K562 (cell line): ENCODE results near the gene BCAN. TPM values are rescaled to one million over a fixed set of nuclear protein-coding genes. Genes with fewer than 3 reads are reported as not detected.
A peak's percentile ranks its signal among the peaks of the same experiment; 100 is the strongest.

Experiments used
- CLOCK ChIP-seq: fragments of 250-450 bp; sonication (Bioruptor Pico); IDR thresholded peaks from 2 replicates; pipeline ENCODE4 v1.4.0; 2020; ENCODE audit warnings: mild to moderate bottlenecking, moderate library complexity, borderline replicate concordance
- ESRRB ChIP-seq: fragments of 250-450 bp; sonication (Bioruptor Pico); IDR thresholded peaks from 2 replicates; pipeline ENCODE4 v1.5.0; 2020; ENCODE audit warnings: mild to moderate bottlenecking, moderate library complexity, borderline replicate concordance
- ETV5 ChIP-seq: sonication (generic); formaldehyde crosslinking; IDR thresholded peaks from 2 replicates; pipeline ENCODE4 v1.4.0; 2020; ENCODE audit warnings: low read depth, mild to moderate bottlenecking, missing genetic modification reagents
- FIP1L1 ChIP-seq: fragments of 200-400 bp; formaldehyde crosslinking; IDR thresholded peaks from 2 replicates; pipeline ENCODE4 v1.6.1; 2018; ENCODE audit warnings: mild to moderate bottlenecking, low read depth, low read length; ENCODE audit not compliant: poor library complexity, severe bottlenecking
- KHSRP ChIP-seq: fragments of 450-650 bp; IDR thresholded peaks from 2 replicates; pipeline ENCODE4 v1.6.1; 2017
- PPARD ChIP-seq: fragments of 250-450 bp; sonication (Bioruptor Pico); IDR thresholded peaks from 2 replicates; pipeline ENCODE4 v1.8.0; 2022; ENCODE audit warnings: inconsistent platforms, mild to moderate bottlenecking, moderate library complexity
- RNF219 ChIP-seq: fragments of 250-450 bp; sonication (Bioruptor Pico); IDR thresholded peaks from 2 replicates; pipeline ENCODE4 v1.5.0; 2022; ENCODE audit warnings: mild to moderate bottlenecking
- TCF15 ChIP-seq: fragments of 250-450 bp; sonication (Bioruptor Pico); IDR thresholded peaks from 2 replicates; pipeline ENCODE4 v1.8.0; 2022; ENCODE audit warnings: moderate library complexity, mild to moderate bottlenecking, inconsistent platforms
- ZBTB33 ChIP-seq: sonication (generic); formaldehyde crosslinking; IDR thresholded peaks from 2 replicates; pipeline ENCODE4 v1.8.1; 2023; ENCODE audit warnings: mild to moderate bottlenecking, missing genetic modification reagents
- ZNF507 ChIP-seq: conservative IDR thresholded peaks from 2 replicates; pipeline ENCODE4 v1.6.1; 2017; ENCODE audit warnings: missing genetic modification characterization, missing compliant biosample characterization
- ZNF592 ChIP-seq: fragments of 450-650 bp; IDR thresholded peaks from 2 replicates; pipeline ENCODE4 v1.6.1; 2017; ENCODE audit warnings: antibody characterized with exemption, mild to moderate bottlenecking
- polyA plus RNA-seq, 8 experiments: library from polyadenylated mRNA; depleted of rRNA in 4 of 8; stranded (reverse) in 5 of 8; unstranded in 3 of 8; fragments of >200 nt; fragmentation: Nextera tagmentation in 2 of 8; fragmentation: Illumina TruSeq in 1 of 8; extraction: Ambion mirVana in 2 of 8; extraction: Trizol in 1 of 8; gene quantifications; 2 replicates each; pipeline versions ENCODE4 v1.2.1 to v1.2.3, GENCODE V29; 2011 to 2014; ENCODE audit warnings: inconsistent platforms in 1 of 8, missing spikeins in 1 of 8
- total RNA-seq, 7 experiments: library from RNA; depleted of rRNA in 6 of 7; stranded (reverse); fragments of >200 nt in 6 of 7; fragmentation: Illumina TruSeq in 2 of 7; extraction: Trizol in 2 of 7; gene quantifications; 2 replicates each; pipeline versions ENCODE4 v1.2.1 to v1.2.3, GENCODE V29; 2011 to 2021; ENCODE audit warnings: low replicate concordance in 1 of 7
- TF ChIP-seq, protein P1 (sequence below), 2 experiments: IDR thresholded peaks; 2 replicates each; pipeline ENCODE4 v1.6.1; 2011; ENCODE audit warnings: borderline replicate concordance in 1 of 2, control low read depth in 1 of 2, low read depth in 1 of 2, low read length in 1 of 2, mild to moderate bottlenecking in 1 of 2, mixed read lengths in 1 of 2, moderate library complexity in 1 of 2; ENCODE audit not compliant: insufficient read depth in 1 of 2, insufficient read length in 1 of 2, poor library complexity in 1 of 2, severe bottlenecking in 1 of 2; ENCODE audit errors: extremely low read depth in 1 of 2

Gene BCAN
- total and polyA plus RNA-seq, 9 of the 15 experiments (the other 6 are each of a cell fraction or from before 2014, with no cell fraction given), result 0.04 to 0.33 (median 0.14) TPM; not detected in 5

DNA sequence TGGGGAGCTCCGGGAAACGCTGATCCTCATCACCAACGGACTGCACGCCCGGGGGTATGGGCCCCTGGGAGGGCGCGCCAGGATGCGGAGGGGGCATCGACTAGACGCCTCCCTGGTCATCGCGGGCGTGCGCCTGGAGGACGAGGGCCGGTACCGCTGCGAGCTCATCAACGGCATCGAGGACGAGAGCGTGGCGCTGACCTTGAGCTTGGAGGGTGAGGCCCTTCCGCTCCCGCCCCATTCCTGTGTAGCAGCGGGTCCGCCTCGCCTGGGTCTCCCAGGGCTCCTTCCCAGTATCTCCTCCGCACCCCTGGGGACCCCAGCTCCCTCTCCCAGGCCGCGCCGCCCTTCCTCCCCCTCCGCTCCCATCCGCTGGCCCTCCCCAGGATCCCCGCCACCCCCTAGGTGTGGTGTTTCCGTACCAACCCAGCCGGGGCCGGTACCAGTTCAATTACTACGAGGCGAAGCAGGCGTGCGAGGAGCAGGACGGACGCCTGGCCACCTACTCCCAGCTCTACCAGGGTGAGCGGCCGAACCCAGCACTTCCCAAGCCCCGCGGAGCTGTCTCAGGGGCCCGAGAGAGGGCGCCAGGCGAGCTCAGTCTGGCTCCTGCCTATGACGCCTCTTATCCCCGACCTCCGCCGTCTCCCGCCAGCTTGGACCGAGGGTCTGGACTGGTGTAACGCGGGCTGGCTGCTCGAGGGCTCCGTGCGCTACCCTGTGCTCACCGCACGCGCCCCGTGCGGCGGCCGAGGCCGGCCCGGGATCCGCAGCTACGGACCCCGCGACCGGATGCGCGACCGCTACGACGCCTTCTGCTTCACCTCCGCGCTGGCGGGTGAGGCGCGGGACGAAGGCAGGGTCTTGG is 17.7 kb upstream of the BCAN start (continued):
- peak; percentile 57 for TF ChIP-seq ZBTB33 (CRISPR knock-in tag)
- no peak for TF ChIP-seq RNF219
- TF ChIP-seq TCF15 (CRISPR knock-in tag), result no peak
- TF ChIP-seq PPARD (CRISPR knock-in tag), result no peak
- peak; percentile 84 for TF ChIP-seq ZNF592
- no peak for TF ChIP-seq KHSRP
- no peak for TF ChIP-seq ZNF507 (tag)
- peak; percentile 77 for TF ChIP-seq FIP1L1
- TF ChIP-seq, protein P1, sequence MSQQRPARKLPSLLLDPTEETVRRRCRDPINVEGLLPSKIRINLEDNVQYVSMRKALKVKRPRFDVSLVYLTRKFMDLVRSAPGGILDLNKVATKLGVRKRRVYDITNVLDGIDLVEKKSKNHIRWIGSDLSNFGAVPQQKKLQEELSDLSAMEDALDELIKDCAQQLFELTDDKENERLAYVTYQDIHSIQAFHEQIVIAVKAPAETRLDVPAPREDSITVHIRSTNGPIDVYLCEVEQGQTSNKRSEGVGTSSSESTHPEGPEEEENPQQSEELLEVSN (IDR thresholded peaks at IDR 0.05; ENCODE audit: borderline replicate concordance in 1 of 2, extremely low read depth in 1 of 2, insufficient read depth in 1 of 2, insufficient read length in 1 of 2, low read depth in 1 of 2, low read length in 1 of 2, poor library complexity in 1 of 2, severe bottlenecking in 1 of 2), result peak; percentile 95 to 99
- TF ChIP-seq ESRRB (CRISPR knock-in tag), result no peak
- no peak for TF ChIP-seq CLOCK (CRISPR knock-in tag)
- peak; percentile 51 for TF ChIP-seq ETV5 (CRISPR knock-in tag)
